Stimulated activated naive CD4-positive, alpha-beta T cell (primary cell): ENCODE measurements around the gene RBBP6.
"Not testable (repeated sequence)": the region's sequence is repeated elsewhere in the genome, so short reads cannot be mapped to it uniquely, and the experiment has no call there.

Experiments
- DNase-seq, 6 experiments: peaks; one replicate each; lab custom pipeline; 2025; lab: John Stamatoyannopoulos, UW

Gene RBBP6

DNA sequence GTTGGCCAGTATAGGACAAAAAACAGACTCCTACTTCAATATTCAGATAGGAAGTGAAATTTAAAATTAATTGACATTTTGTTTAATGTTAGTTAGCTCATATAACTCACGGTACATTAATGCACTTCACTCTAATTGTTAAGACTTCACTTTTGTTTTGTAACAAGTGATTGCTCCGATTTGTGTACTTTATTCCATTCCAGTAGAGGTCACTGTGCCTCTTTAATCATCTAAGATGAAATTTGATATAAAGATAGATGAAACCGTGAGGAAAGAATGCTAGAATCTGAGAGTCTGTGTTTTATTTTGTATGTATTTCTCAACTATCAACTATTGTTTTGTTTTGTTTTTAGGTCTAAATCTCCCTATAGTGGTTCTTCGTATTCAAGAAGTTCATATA, 29.0 kb downstream of the RBBP6 start:
- DNase-seq = no peak

DNA sequence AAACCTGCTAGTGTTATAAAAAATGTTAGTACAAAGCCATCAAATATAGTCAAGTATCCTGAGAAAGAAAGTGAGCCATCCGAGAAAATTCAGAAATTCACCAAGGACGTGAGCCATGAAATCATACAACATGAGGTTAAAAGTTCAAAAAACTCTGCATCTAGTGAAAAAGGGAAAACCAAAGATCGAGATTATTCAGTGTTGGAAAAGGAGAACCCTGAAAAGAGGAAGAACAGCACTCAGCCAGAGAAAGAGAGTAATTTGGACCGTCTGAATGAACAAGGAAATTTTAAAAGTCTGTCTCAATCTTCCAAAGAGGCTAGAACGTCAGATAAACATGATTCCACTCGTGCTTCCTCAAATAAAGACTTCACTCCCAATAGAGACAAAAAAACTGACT, 31.7 kb downstream of the RBBP6 start:
- DNase-seq = no peak

DNA sequence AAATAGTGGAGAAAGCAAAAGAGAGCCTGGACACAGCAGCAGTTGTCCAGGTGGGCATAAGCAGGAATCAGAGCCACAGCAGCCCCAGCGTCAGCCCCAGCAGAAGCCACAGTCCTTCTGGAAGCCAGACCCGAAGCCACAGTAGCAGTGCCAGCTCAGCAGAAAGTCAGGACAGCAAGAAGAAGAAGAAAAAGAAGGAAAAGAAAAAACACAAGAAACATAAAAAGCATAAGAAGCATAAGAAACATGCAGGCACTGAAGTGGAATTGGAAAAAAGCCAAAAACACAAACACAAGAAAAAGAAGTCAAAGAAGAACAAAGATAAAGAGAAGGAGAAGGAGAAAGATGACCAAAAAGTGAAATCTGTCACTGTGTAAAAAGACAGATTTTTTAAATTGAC, 32.7 kb downstream of the RBBP6 start:
- DNase-seq = no peak

DNA sequence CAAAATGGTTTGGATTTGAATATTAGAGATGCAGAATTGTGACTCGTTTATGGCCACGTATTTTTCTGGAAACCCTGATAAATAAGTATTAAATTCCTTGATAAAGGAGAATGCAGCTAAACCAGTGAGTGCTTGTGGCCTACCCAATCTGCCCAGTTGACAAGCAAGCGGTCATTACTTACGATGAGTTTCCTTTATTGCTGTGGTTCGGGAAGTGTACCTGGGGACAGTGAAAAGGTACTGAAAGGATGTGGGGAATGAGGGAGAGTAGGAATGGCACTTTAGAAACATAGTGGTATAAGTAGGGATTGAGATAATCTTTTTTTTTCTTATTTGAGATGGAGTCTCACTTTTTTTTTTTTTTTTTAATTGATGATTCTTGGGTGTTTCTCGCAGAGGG, 33.8 kb downstream of the RBBP6 start:
- no peak for DNase-seq

GRCh38 chr16:24574515-24575485, 35.4 kb downstream of the RBBP6 start:
- not testable (repeated sequence) for DNase-seq

DNA sequence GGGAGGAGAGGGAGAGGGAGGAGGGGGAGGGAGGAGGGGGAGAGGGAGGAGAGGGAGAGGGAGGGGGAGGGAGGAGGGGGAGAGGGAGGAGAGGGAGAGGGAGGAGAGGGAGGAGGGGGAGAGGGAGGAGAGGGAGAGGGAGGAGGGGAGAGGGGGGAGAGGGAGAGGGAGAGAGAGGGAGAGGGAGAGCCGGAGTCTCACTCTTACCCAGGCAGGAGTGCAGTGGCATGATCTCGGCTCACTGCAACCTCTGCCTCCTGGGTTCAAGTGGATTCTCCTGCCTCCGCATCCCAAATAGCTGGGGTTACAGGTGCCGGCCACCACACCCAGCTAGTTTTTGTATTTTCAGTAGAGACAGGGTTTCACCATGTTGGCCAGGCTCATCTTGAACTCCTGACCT, 36.4 kb downstream of the RBBP6 start:
- not testable (repeated sequence) for DNase-seq

- DNase-seq = no peak
These were observed 37.8 kb downstream of the RBBP6 start for GRCh38 chr16:24577167-24577566.

- no peak for DNase-seq
These were observed 41.3 kb downstream of the RBBP6 start for GRCh38 chr16:24580665-24581064.

DNA sequence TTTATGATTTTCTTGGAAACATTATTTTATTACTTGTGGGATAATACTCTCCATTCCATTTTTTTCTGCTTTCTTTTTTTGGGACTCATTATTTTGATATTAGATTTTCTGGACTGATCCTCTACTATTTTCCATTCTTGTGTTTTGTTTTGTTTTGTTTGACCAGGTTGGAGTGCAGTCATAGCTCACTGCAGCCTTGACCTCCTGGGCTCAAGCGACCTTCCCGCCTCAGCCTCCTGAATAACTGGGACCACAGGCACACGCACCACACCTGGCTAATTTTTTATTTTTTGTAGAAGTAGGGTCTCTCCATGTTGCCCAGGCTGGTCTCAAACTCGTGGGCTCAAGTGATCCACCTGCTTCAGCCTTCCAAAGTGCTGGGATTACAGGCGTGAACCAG, 44.1 kb downstream of the RBBP6 start:
- no peak for DNase-seq

GRCh38 chr16:24589997-24590396, 50.6 kb downstream of the RBBP6 start:
- DNase-seq = no peak

DNA sequence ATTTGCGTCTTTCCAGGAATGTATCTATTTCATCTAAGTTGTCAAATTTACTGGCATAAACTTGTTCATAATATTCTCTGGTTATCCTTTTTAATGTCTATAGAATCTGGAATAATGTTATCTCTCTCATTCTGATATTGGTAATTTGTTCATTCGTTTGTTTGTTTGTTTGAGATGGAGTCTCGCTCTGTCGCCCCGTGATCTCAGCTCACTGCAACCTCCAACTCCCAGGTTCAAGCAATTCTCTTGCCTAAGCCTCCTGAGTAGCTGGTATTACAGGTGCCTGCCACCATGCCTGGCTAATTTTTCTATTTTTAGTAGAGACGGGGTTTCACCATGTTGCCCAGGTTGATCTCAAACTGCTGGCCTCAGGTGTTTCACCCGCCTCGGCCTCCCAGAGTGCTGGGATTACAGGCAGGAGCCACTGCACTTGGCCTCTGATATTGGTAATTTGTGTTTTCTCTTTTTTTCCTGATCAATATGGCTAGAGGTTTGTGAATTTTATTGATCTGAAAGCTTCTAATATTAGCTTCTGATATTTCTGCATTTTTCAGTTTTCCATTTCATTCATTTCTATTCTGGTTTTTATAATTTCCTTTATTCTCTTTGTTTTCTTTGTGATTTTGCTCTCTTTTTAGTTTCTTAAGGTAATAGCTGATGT, 59.5 kb downstream of the RBBP6 start:
- no peak for DNase-seq

- no peak for DNase-seq
These were observed 70.0 kb downstream of the RBBP6 start for GRCh38 chr16:24609417-24609739.

GRCh38 chr16:24609740-24610415, 70.5 kb downstream of the RBBP6 start:
- DNase-seq = no peak

DNA sequence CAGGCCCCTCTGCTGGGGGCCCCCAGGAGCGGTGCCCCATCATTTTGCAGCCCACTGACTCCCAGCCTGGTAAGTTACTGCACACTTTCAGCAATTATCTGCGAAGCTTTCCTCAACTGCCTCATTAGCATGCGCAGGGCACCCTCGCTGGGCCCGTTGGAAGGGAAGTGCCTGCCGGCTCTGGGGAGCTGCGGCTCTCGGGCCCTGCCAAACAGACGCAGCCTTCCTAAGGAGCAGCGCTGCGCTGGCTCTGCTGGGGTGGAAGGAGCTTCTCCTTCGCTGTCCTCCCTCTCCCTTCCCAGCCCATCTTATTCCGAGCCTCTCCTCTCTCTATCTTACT, 71.0 kb downstream of the RBBP6 start:
- no peak for DNase-seq

- no peak for DNase-seq
These were observed 71.9 kb downstream of the RBBP6 start for GRCh38 chr16:24611310-24611709.

- DNase-seq = no peak
These were observed 73.3 kb downstream of the RBBP6 start for GRCh38 chr16:24612656-24613055.

DNA sequence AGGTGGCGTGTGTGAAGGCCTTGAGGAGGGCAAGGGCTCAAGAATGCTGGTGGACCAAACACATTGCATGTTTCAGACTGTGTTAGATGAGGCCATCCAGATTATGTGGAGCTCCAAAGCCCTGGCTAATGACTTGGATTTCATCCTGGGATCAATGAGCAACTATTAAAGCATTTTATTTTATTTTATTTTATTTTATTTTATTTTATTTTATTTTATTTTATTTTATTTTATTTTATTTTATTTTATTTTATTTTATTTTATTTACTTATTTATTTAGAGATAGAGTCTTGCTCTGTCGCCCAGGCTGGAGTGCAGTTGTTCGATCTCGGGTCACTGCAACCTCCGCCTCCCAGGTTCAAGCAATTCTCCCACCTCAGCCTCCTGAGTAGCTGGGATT, 73.9 kb downstream of the RBBP6 start:
- DNase-seq = not testable (repeated sequence)

DNA sequence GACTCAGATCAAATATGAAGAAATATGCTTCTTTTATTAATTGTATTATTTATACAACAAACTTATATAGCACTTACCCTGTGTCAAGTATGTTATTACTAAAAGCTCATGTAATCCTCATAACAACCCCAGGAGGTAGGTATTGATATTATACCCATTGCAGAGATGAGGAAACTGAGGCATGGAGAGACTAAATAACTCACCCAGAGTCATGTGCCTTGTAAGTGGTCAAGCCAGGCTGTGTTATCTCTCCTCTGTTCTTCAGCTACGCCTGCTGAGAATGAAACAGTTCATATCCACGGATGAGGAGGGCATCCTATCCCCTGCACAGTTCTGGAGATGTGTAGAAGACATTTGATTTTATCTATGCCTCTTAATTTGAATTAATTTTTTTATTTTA, 78.1 kb downstream of the RBBP6 start:
- no peak for DNase-seq
